GM18867 (cell line): ENCODE data around the gene STK10.

Source experiments
- ATAC-seq: cut with Tn5 transposase; IDR thresholded peaks from one replicate; pipeline ENCODE4 v1.9.1; 2021; ENCODE audit warnings: mild to moderate bottlenecking, moderate library complexity; ENCODE audit not compliant: unreplicated experiment

STK10 gene

GRCh38 chr5:172093559-172093958 lies 94.5 kb downstream of the STK10 start:
- no peak for ATAC-seq

- no peak for ATAC-seq
These were observed 95.9 kb downstream of the STK10 start for GRCh38 chr5:172091956-172092732.

GRCh38 chr5:172090976-172091547 lies 97.0 kb downstream of the STK10 start:
- no peak for ATAC-seq

- ATAC-seq: no peak
These were observed 98.5 kb downstream of the STK10 start for GRCh38 chr5:172089298-172090117.

GRCh38 chr5:172088801-172089200 lies 99.2 kb downstream of the STK10 start:
- ATAC-seq: no peak

GRCh38 chr5:172086194-172086975 lies 101.6 kb downstream of the STK10 start:
- ATAC-seq: no peak

GRCh38 chr5:172085738-172086137 lies 102.3 kb downstream of the STK10 start:
- no peak for ATAC-seq

GRCh38 chr5:172082180-172082579 lies 105.8 kb downstream of the STK10 start:
- ATAC-seq: no peak

- no peak for ATAC-seq
These were observed 108.1 kb downstream of the STK10 start for GRCh38 chr5:172079876-172080275.

- no peak for ATAC-seq
These were observed 109.2 kb downstream of the STK10 start for GRCh38 chr5:172078726-172079345.

- no peak for ATAC-seq
These were observed 110.2 kb downstream of the STK10 start for GRCh38 chr5:172077664-172078425.

- ATAC-seq: no peak
These were observed 111.2 kb downstream of the STK10 start for GRCh38 chr5:172076761-172077244.

GRCh38 chr5:172075656-172076055 lies 112.4 kb downstream of the STK10 start:
- ATAC-seq: no peak

GRCh38 chr5:172074896-172075295 lies 113.1 kb downstream of the STK10 start:
- ATAC-seq: no peak

- no peak for ATAC-seq
These were observed 116.6 kb downstream of the STK10 start for GRCh38 chr5:172071309-172071875.

- ATAC-seq: no peak
These were observed 122.5 kb downstream of the STK10 start for GRCh38 chr5:172065431-172066065.

- ATAC-seq: no peak
These were observed 123.3 kb downstream of the STK10 start for GRCh38 chr5:172064766-172065165.

- no peak for ATAC-seq
These were observed 123.7 kb downstream of the STK10 start for GRCh38 chr5:172064358-172064757.
